Measurements from ENCODE around the gene ZNF446. TPM values are rescaled to one million over a fixed set of nuclear protein-coding genes. Genes with fewer than 3 reads are reported as not detected.
"Not testable (repeated sequence)": the region's sequence is repeated elsewhere in the genome, so short reads cannot be mapped to it uniquely, and the experiment has no call there.

ZNF446 gene
- total RNA-seq, 2 donors from 2014 or later: 8.2 to 10.4 TPM

GRCh38 chr19:58479736-58480480, 3.8 kb downstream of the ZNF446 start:
- ATAC-seq: no peak

DNA sequence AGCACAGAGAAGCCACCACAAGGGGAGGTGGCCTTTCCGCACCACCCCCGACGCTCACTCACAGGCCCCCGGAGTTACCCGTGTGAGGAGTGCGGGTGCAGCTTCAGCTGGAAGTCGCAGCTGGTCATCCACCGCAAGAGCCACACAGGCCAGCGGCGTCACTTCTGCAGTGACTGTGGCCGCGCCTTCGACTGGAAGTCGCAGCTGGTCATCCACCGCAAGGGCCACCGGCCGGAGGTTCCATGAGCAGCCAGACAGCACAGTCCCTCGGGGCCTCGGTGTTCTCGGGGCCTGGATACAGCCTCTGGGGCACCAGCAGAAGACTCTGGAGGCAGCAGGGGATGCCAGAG, 4.3 kb downstream of the ZNF446 start:
- 89 to 95% methylated on average over 3 to 20 of the region's 20 CpGs for WGBS, 2 donors
- intact Hi-C loops (cut with DNase I): no loop called here

More at GRCh38 chr19:58479736-58480480, 3.8 kb downstream of the ZNF446 start:
- no peaks in the 10 kb centered on the region for H3K36me3 ChIP-seq (replicated peaks in 1 of 2; ENCODE audit: insufficient read depth in 1 of 2, low read depth in 2 of 2)
- peaks cover 19% of the 10 kb centered on the region for H3K4me1 ChIP-seq
- no peaks in the 10 kb centered on the region for H3K27me3 ChIP-seq
- intact Hi-C loops (cut with DNase I): no loop called here
- H3K4me3 ChIP-seq: no peak overlapping the region
- H3K9me3 ChIP-seq: no peaks in the 10 kb centered on the region
- WGBS, 2 donors: 87% methylated on average over 23 of the region's 28 CpGs; no CpG with 5 or more reads in 1 of the 2 donors
- H3K27ac ChIP-seq: no peak overlapping the region
- DNase-seq: no peak
- TF ChIP-seq, protein P1, sequence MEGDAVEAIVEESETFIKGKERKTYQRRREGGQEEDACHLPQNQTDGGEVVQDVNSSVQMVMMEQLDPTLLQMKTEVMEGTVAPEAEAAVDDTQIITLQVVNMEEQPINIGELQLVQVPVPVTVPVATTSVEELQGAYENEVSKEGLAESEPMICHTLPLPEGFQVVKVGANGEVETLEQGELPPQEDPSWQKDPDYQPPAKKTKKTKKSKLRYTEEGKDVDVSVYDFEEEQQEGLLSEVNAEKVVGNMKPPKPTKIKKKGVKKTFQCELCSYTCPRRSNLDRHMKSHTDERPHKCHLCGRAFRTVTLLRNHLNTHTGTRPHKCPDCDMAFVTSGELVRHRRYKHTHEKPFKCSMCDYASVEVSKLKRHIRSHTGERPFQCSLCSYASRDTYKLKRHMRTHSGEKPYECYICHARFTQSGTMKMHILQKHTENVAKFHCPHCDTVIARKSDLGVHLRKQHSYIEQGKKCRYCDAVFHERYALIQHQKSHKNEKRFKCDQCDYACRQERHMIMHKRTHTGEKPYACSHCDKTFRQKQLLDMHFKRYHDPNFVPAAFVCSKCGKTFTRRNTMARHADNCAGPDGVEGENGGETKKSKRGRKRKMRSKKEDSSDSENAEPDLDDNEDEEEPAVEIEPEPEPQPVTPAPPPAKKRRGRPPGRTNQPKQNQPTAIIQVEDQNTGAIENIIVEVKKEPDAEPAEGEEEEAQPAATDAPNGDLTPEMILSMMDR (IDR thresholded peaks at IDR 0.05): no peak
- TF ChIP-seq POLR2A (IDR thresholded peaks at IDR 0.05): no peak

DNA sequence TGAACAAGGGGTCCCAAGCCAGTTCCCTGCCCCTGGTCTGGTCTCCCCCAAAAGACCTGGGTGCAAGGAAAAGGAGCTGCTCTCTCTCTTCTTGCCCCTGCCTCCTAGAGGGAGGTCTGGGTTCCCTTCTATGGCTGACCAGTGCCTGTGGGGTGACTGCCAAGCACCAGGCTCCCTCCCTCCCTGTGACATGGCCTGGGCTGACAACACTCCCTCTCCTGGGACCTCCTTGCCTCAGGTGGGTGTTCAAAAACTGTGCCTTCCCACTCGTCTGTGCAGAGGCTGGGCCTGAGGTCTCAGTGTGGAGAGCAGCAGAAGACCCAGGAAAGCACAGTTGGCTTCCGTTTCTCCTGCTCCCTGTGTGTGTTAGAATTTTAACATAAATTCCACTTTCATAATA, 4.7 kb downstream of the ZNF446 start:
- WGBS, 2 donors: 93 to 96% methylated on average over 2 of the region's 2 CpGs
- Histone ChIP-seq H3K4me1 (peaks cover 13% of the 10 kb centered on the region), H3K36me3 (replicated peaks in 1 of 2; ENCODE audit: insufficient read depth in 1 of 2, low read depth in 2 of 2) (no peaks in the 10 kb centered on the region), H3K27me3 (no peaks in the 10 kb centered on the region), H3K9me3 (no peaks in the 10 kb centered on the region), H3K27ac (no peak overlapping the region), H3K4me3 (no peak overlapping the region)
- ATAC-seq: no peak
- no peak for DNase-seq
- TF ChIP-seq, protein P1 (IDR thresholded peaks at IDR 0.05): no peak
- no peak for TF ChIP-seq POLR2A (IDR thresholded peaks at IDR 0.05)
- intact Hi-C loops (cut with DNase I): no loop called here

More for the DNA sequence above, 4.3 kb downstream of the ZNF446 start:
- Histone ChIP-seq H3K36me3 (replicated peaks in 1 of 2; ENCODE audit: insufficient read depth in 1 of 2, low read depth in 2 of 2) (no peaks in the 10 kb centered on the region), H3K9me3 (no peaks in the 10 kb centered on the region), H3K27ac (no peak overlapping the region), H3K4me1 (peaks cover 14% of the 10 kb centered on the region), H3K4me3 (no peak overlapping the region), H3K27me3 (no peaks in the 10 kb centered on the region)
- no peak for DNase-seq
- TF ChIP-seq, protein P1 (IDR thresholded peaks at IDR 0.05): no peak
- TF ChIP-seq POLR2A (IDR thresholded peaks at IDR 0.05): no peak
- ATAC-seq: no peak

GRCh38 chr19:58482372-58482771, 6.2 kb downstream of the ZNF446 start:
- no peak for TF ChIP-seq POLR2A (IDR thresholded peaks at IDR 0.05)
- TF ChIP-seq, protein P1 (IDR thresholded peaks at IDR 0.05): no peak
- Histone ChIP-seq H3K4me1 (peaks cover 2% of the 10 kb centered on the region), H3K27me3 (no peaks in the 10 kb centered on the region), H3K4me3 (no peak overlapping the region), H3K36me3 (replicated peaks in 1 of 2; ENCODE audit: insufficient read depth in 1 of 2, low read depth in 2 of 2) (no peaks in the 10 kb centered on the region), H3K9me3 (no peaks in the 10 kb centered on the region), H3K27ac (no peak overlapping the region)
- WGBS, 2 donors: 83 to 100% methylated on average over 2 to 7 of the region's 7 CpGs
- intact Hi-C loops (cut with DNase I): no loop called here
- ATAC-seq (no peak), DNase-seq (no peak)

- Histone ChIP-seq H3K4me3 (no peak overlapping the region), H3K27ac (no peak overlapping the region), H3K36me3 (replicated peaks in 1 of 2; ENCODE audit: insufficient read depth in 1 of 2, low read depth in 2 of 2) (no peaks in the 10 kb centered on the region), H3K9me3 (no peaks in the 10 kb centered on the region), H3K4me1 (no peaks in the 10 kb centered on the region), H3K27me3 (no peaks in the 10 kb centered on the region)
- intact Hi-C loops (cut with DNase I): no loop called here
- WGBS, 2 donors: 92 to 100% methylated on average over 2 of the region's 2 CpGs
- ATAC-seq: no peak
- TF ChIP-seq, protein P1 (IDR thresholded peaks at IDR 0.05): no peak
- TF ChIP-seq POLR2A (IDR thresholded peaks at IDR 0.05): no peak
- no peak for DNase-seq
These were observed 7.6 kb downstream of the ZNF446 start for GRCh38 chr19:58483776-58484175.

GRCh38 chr19:58484349-58484748, 8.2 kb downstream of the ZNF446 start:
- H3K36me3 ChIP-seq (replicated peaks in 1 of 2; ENCODE audit: insufficient read depth in 1 of 2, low read depth in 2 of 2); H3K4me1 ChIP-seq; DNase-seq; H3K27ac ChIP-seq; H3K27me3 ChIP-seq; H3K4me3 ChIP-seq; H3K9me3 ChIP-seq; ATAC-seq; intact Hi-C loops (cut with DNase I): not testable (repeated sequence)
- 94 to 96% methylated on average over 5 of the region's 5 CpGs for WGBS, 2 donors
